DND-41 (cell line): ENCODE measurements around the gene LPIN1.
A peak's percentile ranks its signal among the peaks of the same experiment; 100 is the strongest.

Experiments used
- ATAC-seq: fragments of 200-7000 bp; cut with Tn5 transposase; 3 replicates; pipeline ENCODE4 v1.9.1; 2021; ENCODE audit warnings: low read depth; ENCODE audit not compliant: insufficient read depth
- DNase-seq: peaks from one replicate; pipeline ENCODE4 v3.0.0-alpha.2; 2020
- H2AFZ ChIP-seq: 2 replicates; pipeline ENCODE4 v1.6.0; 2012; ENCODE audit warnings: low read depth, low read length
- H3K27ac ChIP-seq: 2 replicates; pipeline ENCODE4 v1.5.1; 2012; ENCODE audit warnings: low read length, inconsistent platforms
- H3K27me3 ChIP-seq: fragments of 200-600 bp; sonication (generic); 2 replicates; pipeline ENCODE4 v1.6.0; 2012; ENCODE audit warnings: low read length, mild to moderate bottlenecking, inconsistent platforms; ENCODE audit not compliant: insufficient read depth, poor library complexity
- H3K36me3 ChIP-seq: 2 replicates; pipeline ENCODE4 v1.5.1; 2012; ENCODE audit warnings: low read length, inconsistent platforms; ENCODE audit not compliant: insufficient read depth
- H3K4me1 ChIP-seq: 2 replicates; pipeline ENCODE4 v1.5.1; 2012; ENCODE audit warnings: mild to moderate bottlenecking, low read length; ENCODE audit not compliant: insufficient read depth
- H3K4me2 ChIP-seq: 2 replicates; pipeline ENCODE4 v1.6.0; 2012; ENCODE audit warnings: mild to moderate bottlenecking, moderate library complexity, low read length, inconsistent platforms; ENCODE audit not compliant: insufficient read depth
- H3K4me3 ChIP-seq, 2 experiments: fragments of 200-600 bp in 1 of 2; shearing (Covaris generic) in 1 of 2; 2 replicates each; pipeline ENCODE4 v1.5.1; 2012 to 2016; ENCODE audit warnings: inconsistent platforms in 2 of 2, low read length in 2 of 2, mild to moderate bottlenecking in 2 of 2, low read depth in 1 of 2, moderate library complexity in 1 of 2
- H3K79me2 ChIP-seq: 2 replicates; pipeline ENCODE4 v1.6.0; 2012; ENCODE audit warnings: low read length, inconsistent platforms; ENCODE audit not compliant: insufficient read depth
- H3K9ac ChIP-seq: 2 replicates; pipeline ENCODE4 v1.6.0; 2012; ENCODE audit warnings: low read depth, mild to moderate bottlenecking, inconsistent platforms, low read length, moderate library complexity
- H3K9me3 ChIP-seq: 2 replicates; pipeline ENCODE4 v1.5.1; 2012; ENCODE audit warnings: low read length, moderate library complexity, mild to moderate bottlenecking, inconsistent platforms; ENCODE audit not compliant: insufficient read depth, severe bottlenecking
- H4K20me1 ChIP-seq: 2 replicates; pipeline ENCODE4 v1.6.0; 2012; ENCODE audit warnings: low read length; ENCODE audit not compliant: insufficient read depth
- CTCF ChIP-seq: IDR thresholded peaks from 2 replicates; pipeline ENCODE4 v1.5.1; 2012; ENCODE audit warnings: borderline replicate concordance, low read length, moderate library complexity, mild to moderate bottlenecking; ENCODE audit not compliant: poor library complexity, severe bottlenecking; ENCODE audit errors: extremely low read depth
- EZH2 ChIP-seq: IDR thresholded peaks from 3 replicates; pipeline ENCODE4 v1.6.1; 2012; ENCODE audit warnings: borderline replicate concordance, low read depth, mild to moderate bottlenecking, moderate library complexity, low read length, inconsistent platforms; ENCODE audit not compliant: severe bottlenecking

LPIN1 gene

GRCh38 chr2:11701751-11702301, 44.6 kb upstream of the LPIN1 start:
- Histone ChIP-seq H3K79me2 (no peaks in the 10 kb centered on the region), H4K20me1 (no peaks in the 10 kb centered on the region), H3K4me2 (no peak overlapping the region), H3K27ac (peak overlapping the region; percentile 40; the same call in 1 of the 2 replicates), H3K4me3 (no peak overlapping the region), H3K27me3 (no peaks in the 10 kb centered on the region), H2AFZ (0 out of 2 replicates have a peak overlapping the region, but pooled peaks have one; percentile 19), H3K36me3 (no peaks in the 10 kb centered on the region), H3K9ac (no peak overlapping the region), H3K9me3 (peaks cover 2% of the 10 kb centered on the region), H3K4me1 (peaks cover 17% of the 10 kb centered on the region)
- no peak for TF ChIP-seq EZH2
- TF ChIP-seq CTCF, result no peak
- ATAC-seq (peak; percentile 86), DNase-seq (peak; percentile 76)

- DNase-seq, result no peak
These were observed 43.5 kb upstream of the LPIN1 start for GRCh38 chr2:11702946-11703345.

DNA sequence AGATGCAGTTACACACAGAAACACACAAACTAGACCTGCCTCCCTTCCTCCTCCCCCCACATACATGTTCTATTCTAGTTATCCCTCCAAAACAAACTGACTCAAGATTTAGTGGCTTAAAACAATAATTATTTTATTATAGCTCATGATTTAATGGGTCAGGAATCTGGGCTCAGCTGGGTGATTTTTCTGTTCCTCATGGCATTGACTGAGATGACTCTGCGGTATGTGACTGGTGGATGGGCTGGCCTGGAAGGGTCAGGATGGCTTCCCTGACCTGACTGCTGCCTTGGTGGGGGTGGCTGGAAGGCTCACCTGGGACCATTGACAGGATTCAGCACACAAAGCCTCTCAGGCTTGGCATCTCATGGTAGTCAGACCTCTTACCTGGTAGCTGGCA, 42.7 kb upstream of the LPIN1 start:
- H3K4me3 ChIP-seq, result no peak overlapping the region
- H2AFZ ChIP-seq, result no peak overlapping the region
- H3K79me2 ChIP-seq, result no peaks in the 10 kb centered on the region
- no peak for DNase-seq
- no peaks in the 10 kb centered on the region for H4K20me1 ChIP-seq
- H3K36me3 ChIP-seq, result no peaks in the 10 kb centered on the region
- peaks cover 17% of the 10 kb centered on the region for H3K4me1 ChIP-seq
- H3K27ac ChIP-seq, result no peak overlapping the region
- H3K9ac ChIP-seq, result no peak overlapping the region
- no peak for ATAC-seq
- TF ChIP-seq CTCF, result no peak
- no peak for TF ChIP-seq EZH2
- no peaks in the 10 kb centered on the region for H3K27me3 ChIP-seq
- H3K9me3 ChIP-seq, result peaks cover 2% of the 10 kb centered on the region
- no peak overlapping the region for H3K4me2 ChIP-seq

More at GRCh38 chr2:11702946-11703345, 43.5 kb upstream of the LPIN1 start:
- peaks cover 2% of the 10 kb centered on the region for H3K9me3 ChIP-seq
- no peaks in the 10 kb centered on the region for H4K20me1 ChIP-seq
- H3K36me3 ChIP-seq, result no peaks in the 10 kb centered on the region
- H3K4me1 ChIP-seq, result peaks cover 17% of the 10 kb centered on the region
- H3K79me2 ChIP-seq, result no peaks in the 10 kb centered on the region
- no peak for ATAC-seq
- no peak overlapping the region for H3K4me3 ChIP-seq
- no peak for TF ChIP-seq EZH2
- TF ChIP-seq CTCF, result no peak
- H3K9ac ChIP-seq, result no peak overlapping the region
- H3K27me3 ChIP-seq, result no peaks in the 10 kb centered on the region
- H3K4me2 ChIP-seq, result no peak overlapping the region
- H3K27ac ChIP-seq, result no peak overlapping the region
- no peak overlapping the region for H2AFZ ChIP-seq

GRCh38 chr2:11705063-11705462, 41.4 kb upstream of the LPIN1 start:
- Histone ChIP-seq H3K4me2 (no peak overlapping the region), H3K27me3 (no peaks in the 10 kb centered on the region), H3K4me3 (no peak overlapping the region), H3K27ac (no peak overlapping the region), H3K9ac (no peak overlapping the region), H3K79me2 (no peaks in the 10 kb centered on the region), H3K36me3 (no peaks in the 10 kb centered on the region), H3K4me1 (peaks cover 17% of the 10 kb centered on the region), H4K20me1 (no peaks in the 10 kb centered on the region), H3K9me3 (peaks cover 2% of the 10 kb centered on the region), H2AFZ (no peak overlapping the region)
- ATAC-seq (no peak), DNase-seq (no peak)
- TF ChIP-seq CTCF, result no peak
- no peak for TF ChIP-seq EZH2
